H1 (cell line): ENCODE data around the gene HPS6. TPM values are rescaled to one million over a fixed set of nuclear protein-coding genes. Genes with fewer than 3 reads are reported as not detected.

Experiments used
- CTCF ChIA-PET: fragments of 300-600 bp; sonication (Branson Sonifier 250); formaldehyde crosslinking; loops from one replicate; lab custom pipeline; 2021; ENCODE audit not compliant: partially characterized antibody; lab: Charles Lee
- POLR2A ChIA-PET: fragments of 300-600 bp; sonication (Branson Sonifier 250); formaldehyde crosslinking; loops from one replicate; lab custom pipeline; 2021; ENCODE audit warnings: inconsistent platforms; ENCODE audit not compliant: partially characterized antibody; lab: Charles Lee
- DNase-seq, 2 experiments: peaks; one replicate each; pipeline versions ENCODE4 v3.0.0 to v3.0.0-alpha.2; 2010 to 2022; ENCODE audit warnings: low spot score in 2 of 2, low read depth in 1 of 2, mixed read lengths in 1 of 2
- FAIRE-seq: peaks from 2 replicates; lab custom pipeline; 2011; peaks lifted over from hg19 to GRCh38; lab: Jason Lieb, UNC
- H2AFZ ChIP-seq: 2 replicates; pipeline ENCODE4 v1.8.1; 2012; ENCODE audit warnings: low read length, inconsistent platforms
- H2AK5ac ChIP-seq: 2 replicates; pipeline ENCODE4 v1.6.1; 2013; ENCODE audit warnings: low read depth, low read length
- H2BK120ac ChIP-seq: replicated peaks from 2 replicates; pipeline ENCODE3; 2013; ENCODE audit warnings: low read depth, low read length, inconsistent platforms
- H2BK12ac ChIP-seq: 2 replicates; pipeline ENCODE4 v1.6.1; 2013; ENCODE audit warnings: low read depth, low read length
- H2BK15ac ChIP-seq: 2 replicates; pipeline ENCODE4 v1.6.1; 2013; ENCODE audit warnings: low read length
- H2BK20ac ChIP-seq: 2 replicates; pipeline ENCODE4 v1.6.1; 2013; ENCODE audit warnings: low read length
- H2BK5ac ChIP-seq: 2 replicates; pipeline ENCODE4 v1.6.1; 2013; ENCODE audit warnings: low read depth, low read length
- H3K14ac ChIP-seq: 2 replicates; pipeline ENCODE4 v1.6.1; 2013; ENCODE audit warnings: inconsistent platforms; ENCODE audit not compliant: insufficient read length
- H3K18ac ChIP-seq: 2 replicates; pipeline ENCODE4 v1.6.1; 2013; ENCODE audit warnings: low read length; ENCODE audit errors: extremely low read depth
- H3K23ac ChIP-seq: 2 replicates; pipeline ENCODE4 v1.6.1; 2013; ENCODE audit warnings: inconsistent platforms; ENCODE audit not compliant: insufficient read length
- H3K23me2 ChIP-seq: 2 replicates; pipeline ENCODE4 v1.6.1; 2013; ENCODE audit warnings: low read depth, low read length
- H3K27ac ChIP-seq: 2 replicates; pipeline ENCODE4 v1.6.1; 2011; ENCODE audit warnings: low read depth, low read length, inconsistent platforms
- H3K27me3 ChIP-seq, 4 experiments: replicated peaks in 1 of 4; 1 replicate in 1 of 4; 2 replicates in 3 of 4; pipeline versions ENCODE4 v1.6.1 to v1.8.1; 2011 to 2013; ENCODE audit warnings: low read length in 3 of 4, mild to moderate bottlenecking in 3 of 4, inconsistent platforms in 2 of 4, mixed read lengths in 2 of 4, moderate library complexity in 1 of 4; ENCODE audit not compliant: control insufficient read depth in 3 of 4, insufficient read depth in 3 of 4; ENCODE audit errors: extremely low read depth in 1 of 4
- H3K36me3 ChIP-seq, 4 experiments: 2 replicates each; pipeline versions ENCODE4 v1.6.1 to v1.8.1; 2011 to 2013; ENCODE audit warnings: mild to moderate bottlenecking in 4 of 4, low read length in 3 of 4, moderate library complexity in 2 of 4, control low read depth in 1 of 4, inconsistent platforms in 1 of 4; ENCODE audit not compliant: insufficient read depth in 4 of 4, control insufficient read depth in 2 of 4
- H3K4ac ChIP-seq: replicated peaks from 2 replicates; pipeline ENCODE3; 2013; ENCODE audit warnings: low read length, low read depth, mixed read lengths, inconsistent platforms; ENCODE audit not compliant: insufficient read length
- H3K4me1 ChIP-seq, 4 experiments: replicated peaks in 1 of 4; 1 replicate in 1 of 4; 2 replicates in 3 of 4; pipeline versions ENCODE4 v1.6.1 to v1.8.1; 2011 to 2013; ENCODE audit warnings: low read length in 3 of 4, inconsistent platforms in 2 of 4, mixed read lengths in 1 of 4; ENCODE audit not compliant: insufficient read depth in 4 of 4, control insufficient read depth in 3 of 4
- H3K4me2 ChIP-seq, 2 experiments: 2 replicates each; pipeline versions ENCODE4 v1.6.1 to v1.8.1; 2011 to 2013; ENCODE audit warnings: low read depth in 2 of 2, low read length in 2 of 2, control low read depth in 1 of 2, inconsistent platforms in 1 of 2, mild to moderate bottlenecking in 1 of 2; ENCODE audit not compliant: insufficient read depth in 1 of 2
- H3K4me3 ChIP-seq, 4 experiments: fragments of 200-600, 300-600 bp in 1 of 4; sonication (generic), shearing (Covaris generic), sonication (Bioruptor Twin) in 1 of 4; 2 replicates each; pipeline versions ENCODE4 v1.5.1 to v1.8.1; 2011 to 2016; ENCODE audit warnings: low read length in 4 of 4, low read depth in 3 of 4, control low read depth in 2 of 4, inconsistent platforms in 2 of 4, mild to moderate bottlenecking in 2 of 4, mixed read lengths in 1 of 4, moderate library complexity in 1 of 4; ENCODE audit not compliant: insufficient read depth in 2 of 4; ENCODE audit errors: extremely low read depth in 1 of 4
- H3K56ac ChIP-seq: replicated peaks from 2 replicates; pipeline ENCODE3; 2013; ENCODE audit warnings: low read depth, mild to moderate bottlenecking, mixed read lengths, low read length, inconsistent platforms; ENCODE audit not compliant: insufficient read length
- H3K79me1 ChIP-seq: 2 replicates; pipeline ENCODE4 v1.6.1; 2013; ENCODE audit warnings: low read depth, low read length, control low read depth
- H3K79me2 ChIP-seq, 2 experiments: 2 replicates each; pipeline versions ENCODE4 v1.6.1 to v1.8.1; 2012 to 2013; ENCODE audit warnings: low read length in 2 of 2, mild to moderate bottlenecking in 2 of 2, inconsistent platforms in 1 of 2; ENCODE audit not compliant: insufficient read depth in 2 of 2, control insufficient read depth in 1 of 2
- H3K9ac ChIP-seq, 4 experiments: replicated peaks in 1 of 4; 1 replicate in 1 of 4; 2 replicates in 3 of 4; pipeline versions ENCODE4 v1.6.1 to v1.8.1; 2011 to 2013; ENCODE audit warnings: low read depth in 3 of 4, low read length in 3 of 4, control low read depth in 2 of 4, mild to moderate bottlenecking in 2 of 4, moderate library complexity in 2 of 4, inconsistent platforms in 1 of 4; ENCODE audit errors: extremely low read depth in 1 of 4
- H3K9me3 ChIP-seq, 2 experiments: 2 replicates each; pipeline versions ENCODE4 v1.6.1 to v1.8.1; 2012 to 2013; ENCODE audit warnings: mild to moderate bottlenecking in 2 of 2, moderate library complexity in 2 of 2, control low read depth in 1 of 2, inconsistent platforms in 1 of 2, low read depth in 1 of 2, low read length in 1 of 2, mixed read lengths in 1 of 2; ENCODE audit not compliant: insufficient read depth in 2 of 2
- H4K20me1 ChIP-seq, 2 experiments: replicated peaks in 1 of 2; 2 replicates each; pipeline versions ENCODE3 to v1.8.1; 2011 to 2013; ENCODE audit warnings: inconsistent platforms in 2 of 2, low read length in 2 of 2, mild to moderate bottlenecking in 1 of 2; ENCODE audit not compliant: insufficient read depth in 2 of 2, control insufficient read depth in 1 of 2
- H4K5ac ChIP-seq: 2 replicates; pipeline ENCODE4 v1.6.1; 2013; ENCODE audit warnings: low read length, low read depth, mixed read lengths, inconsistent platforms; ENCODE audit not compliant: insufficient read length
- H4K8ac ChIP-seq: 2 replicates; pipeline ENCODE4 v1.8.0; 2013; ENCODE audit warnings: mild to moderate bottlenecking, moderate library complexity, low read length, inconsistent platforms; ENCODE audit not compliant: insufficient read depth; ENCODE audit errors: extremely low read depth
- H4K91ac ChIP-seq: replicated peaks from 2 replicates; pipeline ENCODE3; 2013; ENCODE audit warnings: low read length, mixed read lengths, inconsistent platforms; ENCODE audit not compliant: insufficient read length
- JUN ChIP-seq: IDR thresholded peaks from 2 replicates; pipeline ENCODE4 v1.6.1; 2011; ENCODE audit warnings: low read depth, mild to moderate bottlenecking, improper control_type of control experiment, low read length
- KDM1A ChIP-seq: fragments of 200-600, 300-600 bp; sonication (generic); IDR thresholded peaks from 2 replicates; pipeline ENCODE4 v1.7.1; 2016; ENCODE audit warnings: mild to moderate bottlenecking, low read length, borderline replicate concordance
- KDM4A ChIP-seq: IDR thresholded peaks from one replicate; pipeline ENCODE4 v1.7.1; 2012; ENCODE audit warnings: low read depth, mild to moderate bottlenecking, moderate library complexity, low read length, inconsistent platforms; ENCODE audit not compliant: severe bottlenecking
- RAD21 ChIP-seq, 2 experiments: IDR thresholded peaks in 1 of 2; conservative IDR thresholded peaks in 1 of 2; 2 replicates each; pipeline ENCODE4 v1.6.1; 2011; ENCODE audit warnings: low read depth in 2 of 2, low read length in 2 of 2, improper control_type of control experiment in 1 of 2, inconsistent platforms in 1 of 2, mild to moderate bottlenecking in 1 of 2, moderate library complexity in 1 of 2
- RNF2 ChIP-seq: fragments of 200-900, 300-1000 bp; sonication (generic); IDR thresholded peaks from 2 replicates; pipeline ENCODE4 v1.7.1; 2016; ENCODE audit warnings: borderline replicate concordance, low read depth, mild to moderate bottlenecking, antibody characterized with exemption, low read length; ENCODE audit not compliant: poor library complexity, severe bottlenecking; ENCODE audit errors: missing control alignments
- RXRA ChIP-seq: IDR thresholded peaks from 2 replicates; pipeline ENCODE4 v1.6.1; 2011; ENCODE audit warnings: low read depth, mild to moderate bottlenecking, low read length, moderate library complexity; ENCODE audit not compliant: insufficient read depth
- SAP30 ChIP-seq: fragments of 300-600 bp; sonication (generic); IDR thresholded peaks from 2 replicates; pipeline ENCODE4 v1.7.1; 2012; ENCODE audit warnings: low read length, moderate library complexity, mild to moderate bottlenecking, inconsistent platforms; ENCODE audit not compliant: insufficient read depth, insufficient replicate concordance
- TAF1 ChIP-seq: IDR thresholded peaks from 2 replicates; pipeline ENCODE4 v1.6.1; 2011; ENCODE audit warnings: mild to moderate bottlenecking, low read depth, low read length
- TBP ChIP-seq: IDR thresholded peaks from 2 replicates; pipeline ENCODE4 v1.6.1; 2011; ENCODE audit warnings: low read depth, low read length, improper control_type of control experiment
- YY1 ChIP-seq: IDR thresholded peaks from 2 replicates; pipeline ENCODE4 v1.6.1; 2011; ENCODE audit warnings: low read depth, mild to moderate bottlenecking, low read length
- WGBS, 2 experiments: shearing (Covaris generic) in 1 of 2; methylation state at CpG; one replicate each; pipeline versions ENCODE4 v1.1.6 to v1.1.7; 2013 to 2015; ENCODE audit warnings: low lambda C conversion rate in 2 of 2, mixed read lengths in 2 of 2, inconsistent platforms in 1 of 2, low coverage in 1 of 2, missing lambda C conversion rate in 1 of 2; ENCODE audit not compliant: insufficient replicate concordance in 2 of 2, insufficient coverage in 1 of 2, insufficient read length in 1 of 2; ENCODE audit errors: extremely low coverage in 1 of 2, missing lambda C conversion rate in 1 of 2; 5-methylcytosine and 5-hydroxymethylcytosine counted together
- polyA plus RNA-seq, 7 experiments: library from polyadenylated mRNA; depleted of rRNA in 3 of 7; stranded (reverse) in 5 of 7; unstranded in 2 of 7; fragments of >200 nt in 5 of 7; fragments of 200-250 nt in 2 of 7; gene quantifications; 1 replicate in 5 of 7; 2 replicates in 1 of 7; 4 replicates in 1 of 7; pipeline versions ENCODE4 v1.2.1 to v1.2.3, GENCODE V29; 2011 to 2013; ENCODE audit warnings: missing spikeins in 2 of 7, mixed read lengths in 2 of 7
- total RNA-seq: library from RNA; stranded (reverse); fragmentation: NEBNext Ultra II Directional; extraction: Animal tissue kit (Norgen Biotek cat#: 25700); gene quantifications from 2 replicates; pipeline ENCODE4 v1.2.1, GENCODE V29; 2021

HPS6 gene
- total and polyA plus RNA-seq, 2 of the 8 experiments (the other 6 are each of a cell fraction or from before 2014, with no cell fraction given) = 10.2 to 17.7 TPM

- peaks cover 0 to 4% (median 0%) of the 10 kb centered on the region in 4 experiments; a peak in 1 of 7 replicates for H3K4me1 ChIP-seq
- H2BK5ac ChIP-seq = no peak overlapping the region
- H2BK12ac ChIP-seq = no peak overlapping the region
- no peaks in the 10 kb centered on the region for H3K36me3 ChIP-seq
- H3K23ac ChIP-seq = no peak overlapping the region
- no peaks in the 10 kb centered on the region for H3K9me3 ChIP-seq
- H3K4me2 ChIP-seq = no peak overlapping the region
- H3K14ac ChIP-seq = no peak overlapping the region
- ChIA-PET CTCF (interaction anchor here (0.6 kb wide), 1 partner anchor 208 kb away, joined by 3 read pairs; no protein-coding TSS in a partner anchor), POLR2A (no interaction called here)
- H4K8ac ChIP-seq = no peak overlapping the region
- no peak overlapping the region for H2AK5ac ChIP-seq
- TF ChIP-seq YY1 (no peak), RNF2 (no peak), KDM4A (no peak), RAD21 (IDR thresholded peaks at IDR 0.05 in 1 of 2, conservative IDR thresholded peaks at IDR 0.05 in 1 of 2; ENCODE audit: low read depth in 2 of 2, low read length in 2 of 2) (no peak), TBP (no peak), RXRA (no peak), JUN (no peak), SAP30 (no peak), KDM1A (no peak), TAF1 (no peak)
- H3K4ac ChIP-seq = no peak overlapping the region
- WGBS, 2 experiments = 96% methylated on average over 2 of the region's 2 CpGs; no CpG with 5 or more reads in 1 of the 2 experiments
- no peaks in the 10 kb centered on the region for H3K23me2 ChIP-seq
- peaks cover 0 to 4% of the 10 kb centered on the region in 2 experiments for H4K20me1 ChIP-seq
- no peak overlapping the region for H2BK120ac ChIP-seq
- peaks cover 2% of the 10 kb centered on the region for H3K79me1 ChIP-seq
- no peak overlapping the region for H4K5ac ChIP-seq
- H2BK15ac ChIP-seq = no peak overlapping the region
- no peak overlapping the region for H3K27ac ChIP-seq
- H3K4me3 ChIP-seq = no peak overlapping the region
- H4K91ac ChIP-seq = no peak overlapping the region
- no peak overlapping the region for H2AFZ ChIP-seq
- DNase-seq (no peak), FAIRE-seq (no peak)
- no peak overlapping the region for H3K18ac ChIP-seq
- no peak overlapping the region for H2BK20ac ChIP-seq
- H3K56ac ChIP-seq = no peak overlapping the region
- H3K79me2 ChIP-seq = peaks cover 0 to 55% of the 10 kb centered on the region in 2 experiments; a peak in 2 of 4 replicates
- H3K27me3 ChIP-seq = no peaks in the 10 kb centered on the region
- no peak overlapping the region for H3K9ac ChIP-seq
These were observed 19.1 kb upstream of the HPS6 start for GRCh38 chr10:102046095-102046494.
